Skeletal muscle cell (primary cell): ENCODE measurements around the gene PACRG.

Experiments used
- DNase-seq: peaks from one replicate; pipeline ENCODE4 v3.0.0-alpha.2; 2010; ENCODE audit warnings: low read depth
- H3K4me3 ChIP-seq: 2 replicates; pipeline ENCODE4 v1.5.1; 2011; ENCODE audit warnings: low read depth, mild to moderate bottlenecking, control low read depth, low read length, moderate library complexity

Gene PACRG

GRCh38 chr6:163327165-163327880, 599.5 kb downstream of the PACRG start:
- no peak for DNase-seq
- H3K4me3 ChIP-seq = no peak overlapping the region

GRCh38 chr6:163327921-163328320, 600.1 kb downstream of the PACRG start:
- H3K4me3 ChIP-seq = no peak overlapping the region
- DNase-seq = no peak

- DNase-seq = no peak
- H3K4me3 ChIP-seq = no peak overlapping the region
Observed at GRCh38 chr6:163328411-163328810, 600.6 kb downstream of the PACRG start.

GRCh38 chr6:163329991-163330390, 602.2 kb downstream of the PACRG start:
- DNase-seq = no peak
- no peak overlapping the region for H3K4me3 ChIP-seq

GRCh38 chr6:163331245-163331644, 603.5 kb downstream of the PACRG start:
- H3K4me3 ChIP-seq = no peak overlapping the region
- no peak for DNase-seq

- no peak overlapping the region for H3K4me3 ChIP-seq
- DNase-seq = no peak
Observed at GRCh38 chr6:163332575-163332974, 604.8 kb downstream of the PACRG start.

- DNase-seq = no peak
- no peak overlapping the region for H3K4me3 ChIP-seq
Observed at GRCh38 chr6:163333038-163333437, 605.3 kb downstream of the PACRG start.

GRCh38 chr6:163333701-163334663, 606.2 kb downstream of the PACRG start:
- no peak for DNase-seq
- H3K4me3 ChIP-seq = no peak overlapping the region

GRCh38 chr6:163335056-163335455, 607.3 kb downstream of the PACRG start:
- no peak overlapping the region for H3K4me3 ChIP-seq
- no peak for DNase-seq

GRCh38 chr6:163335671-163336545, 608.1 kb downstream of the PACRG start:
- no peak overlapping the region for H3K4me3 ChIP-seq

GRCh38 chr6:163336961-163337360, 609.2 kb downstream of the PACRG start:
- no peak for DNase-seq
- H3K4me3 ChIP-seq = no peak overlapping the region

More at GRCh38 chr6:163335671-163336545, 608.1 kb downstream of the PACRG start:
- DNase-seq = no peak

- no peak overlapping the region for H3K4me3 ChIP-seq
Observed at GRCh38 chr6:163337958-163338357, 610.2 kb downstream of the PACRG start.

GRCh38 chr6:163338671-163339405, 611.1 kb downstream of the PACRG start:
- DNase-seq = peak; percentile 76
- H3K4me3 ChIP-seq = no peak overlapping the region

More at GRCh38 chr6:163337958-163338357, 610.2 kb downstream of the PACRG start:
- DNase-seq = no peak

GRCh38 chr6:163339466-163339865, 611.7 kb downstream of the PACRG start:
- no peak for DNase-seq
- no peak overlapping the region for H3K4me3 ChIP-seq

- DNase-seq = no peak
- no peak overlapping the region for H3K4me3 ChIP-seq
Observed at GRCh38 chr6:163340201-163340887, 612.6 kb downstream of the PACRG start.

- H3K4me3 ChIP-seq = no peak overlapping the region
- DNase-seq = no peak
Observed at GRCh38 chr6:163341224-163342061, 613.7 kb downstream of the PACRG start.
